GM21515 (cell line): Measurements from ENCODE around the gene BRPF1.

Experiments used
- ATAC-seq: cut with Tn5 transposase; IDR thresholded peaks from one replicate; pipeline ENCODE4 v1.9.1; 2021; ENCODE audit not compliant: unreplicated experiment

Gene BRPF1

GRCh38 chr3:9732080-9732739 is 675 bp downstream of the BRPF1 start:
- peak; percentile 10 for ATAC-seq

- ATAC-seq, result no peak
Measured at GRCh38 chr3:9732740-9733115, 1.2 kb downstream of the BRPF1 start.

- no peak for ATAC-seq
Measured at GRCh38 chr3:9736831-9737230, 5.3 kb downstream of the BRPF1 start.

GRCh38 chr3:9739181-9739580 is 7.6 kb downstream of the BRPF1 start:
- no peak for ATAC-seq

GRCh38 chr3:9742560-9742959 is 11.0 kb downstream of the BRPF1 start:
- ATAC-seq, result no peak

GRCh38 chr3:9743548-9743947 is 12.0 kb downstream of the BRPF1 start:
- no peak for ATAC-seq

GRCh38 chr3:9744162-9744561 is 12.6 kb downstream of the BRPF1 start:
- no peak for ATAC-seq

GRCh38 chr3:9745521-9745920 is 14.0 kb downstream of the BRPF1 start:
- no peak for ATAC-seq

GRCh38 chr3:9746330-9746729 is 14.8 kb downstream of the BRPF1 start:
- ATAC-seq, result no peak

GRCh38 chr3:9747267-9747666 is 15.7 kb downstream of the BRPF1 start:
- no peak for ATAC-seq

GRCh38 chr3:9748031-9748430 is 16.5 kb downstream of the BRPF1 start:
- ATAC-seq, result no peak

GRCh38 chr3:9749296-9749644 is 17.7 kb downstream of the BRPF1 start:
- ATAC-seq, result no peak

GRCh38 chr3:9749645-9750555 is 18.4 kb downstream of the BRPF1 start, which contains the start of gene OGG1:
TSS of gene OGG1 (plus strand) at chr3:9749952. CDS start at chr3:9750287, 335 bp downstream.
- ATAC-seq, result peak; percentile 94

- no peak for ATAC-seq
Measured at GRCh38 chr3:9750556-9751411, 19.2 kb downstream of the BRPF1 start.

- ATAC-seq, result no peak
Measured at GRCh38 chr3:9754678-9755077, 23.1 kb downstream of the BRPF1 start.

GRCh38 chr3:9757427-9757826 is 25.9 kb downstream of the BRPF1 start:
- no peak for ATAC-seq

GRCh38 chr3:9760779-9761505 is 29.4 kb downstream of the BRPF1 start:
- no peak for ATAC-seq

- ATAC-seq, result no peak
Measured at GRCh38 chr3:9761919-9762318, 30.4 kb downstream of the BRPF1 start.

GRCh38 chr3:9762871-9763270 is 31.3 kb downstream of the BRPF1 start:
- no peak for ATAC-seq

GRCh38 chr3:9765865-9766264 is 34.3 kb downstream of the BRPF1 start:
- no peak for ATAC-seq

GRCh38 chr3:9767418-9767817 is 35.9 kb downstream of the BRPF1 start:
- ATAC-seq, result no peak
